ENCODE measurements around the gene BCKDK. TPM values are rescaled to one million over a fixed set of nuclear protein-coding genes. Genes with fewer than 3 reads are reported as not detected.

The BCKDK gene
- total RNA-seq, 1 experiment from 2014 or later: 60.4 TPM

- H3K36me3 ChIP-seq (ENCODE audit: control insufficient read depth, insufficient read depth, low read length): no peaks in the 10 kb centered on the region; the same call in 1 of the 2 replicates
- H3K27ac ChIP-seq (ENCODE audit: low read length): peak overlapping the region; percentile 69
- ChIA-PET POLR2A (no interaction called here), CTCF (no interaction called here)
- in situ Hi-C loops (cut with HindIII; ENCODE audit: low pct_unique_long_range_greater_than_20kb, low sequenced_read_pairs) (no loop called here), intact Hi-C loops (cut with micrococcal nuclease; ENCODE audit: unreplicated experiment) (no loop called here)
- BruUV-seq (replicated peaks): no TSS peak
- ATAC-seq (peak; percentile 80), DNase-seq (ENCODE audit: low read depth, low spot score) (no peak)
- peaks cover 9% of the 10 kb centered on the region; the same call in 1 of the 2 replicates for H3K4me1 ChIP-seq (ENCODE audit: control insufficient read depth, insufficient read depth, low read length)
- TF ChIP-seq SIN3A (IDR thresholded peaks at IDR 0.05; ENCODE audit: borderline replicate concordance, insufficient read depth, low read depth, low read length) (0 out of 2 replicates have a peak, but pooled peaks have one; percentile 30), CTCF (IDR thresholded peaks at IDR 0.05) (peak; percentile 98), POLR2AphosphoS5 (IDR thresholded peaks at IDR 0.05; ENCODE audit: low read depth, low read length) (no peak)
- H3K27me3 ChIP-seq (ENCODE audit: control insufficient read depth, insufficient read depth, low read length): no peaks in the 10 kb centered on the region
- peak overlapping the region in 1 of 2 experiments; percentile 38; a peak in 2 of 4 replicates for H3K4me3 ChIP-seq (ENCODE audit: low read depth in 2 of 2, low read length in 2 of 2)
- no peaks in the 10 kb centered on the region for H3K9me3 ChIP-seq (ENCODE audit: control insufficient read depth, insufficient read depth, low read depth, low read length)
Measured at GRCh38 chr16:31105677-31106213, 2.4 kb upstream of the BCKDK start.

DNA sequence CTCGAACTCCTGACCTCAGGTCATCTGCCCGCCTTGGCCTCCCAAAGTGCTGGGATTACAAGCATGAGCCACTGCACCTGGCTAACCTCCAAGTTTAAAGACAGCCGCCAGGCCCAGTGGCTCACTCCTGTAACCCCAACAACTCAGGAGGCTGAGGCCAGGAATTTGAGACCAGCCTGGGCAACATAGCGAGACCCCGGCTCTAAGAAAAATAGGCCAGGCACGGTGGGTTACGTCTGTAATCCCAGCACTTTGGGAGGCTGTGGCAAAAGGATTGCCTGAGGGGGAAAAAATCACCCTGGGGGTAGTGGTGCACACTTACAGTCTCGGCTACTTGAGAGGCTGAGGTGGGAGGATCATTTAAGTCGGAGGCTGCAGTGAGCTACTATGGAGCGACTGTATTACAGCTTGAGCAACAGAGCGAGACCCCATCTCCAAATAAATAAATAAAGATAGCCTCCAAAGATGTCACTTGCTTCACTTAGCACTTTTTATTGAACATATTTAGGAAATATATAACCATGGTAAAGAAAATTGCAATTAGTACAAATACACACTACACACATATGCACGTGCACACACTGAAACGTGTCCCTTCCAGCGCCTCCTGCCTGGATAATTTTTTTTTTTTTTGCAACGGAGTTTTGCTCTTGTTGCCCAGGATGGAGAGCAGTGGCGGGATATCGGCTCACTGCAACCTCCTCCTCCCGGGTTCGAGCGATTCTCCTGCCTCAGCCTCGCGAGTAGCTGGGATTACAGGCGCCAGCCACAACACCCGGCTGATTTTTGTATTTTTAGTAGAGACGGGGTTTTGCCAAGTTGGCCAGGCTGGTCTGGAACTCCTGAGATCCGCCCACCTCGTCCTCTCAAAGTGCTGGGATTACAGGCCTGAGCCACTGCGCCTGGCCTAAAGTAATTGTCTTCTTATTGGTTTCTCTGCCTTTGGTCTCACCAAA is 1.4 kb upstream of the BCKDK start:
- TF ChIP-seq SIN3A (IDR thresholded peaks at IDR 0.05; ENCODE audit: borderline replicate concordance, insufficient read depth, low read depth, low read length) (no peak), CTCF (IDR thresholded peaks at IDR 0.05) (no peak), POLR2AphosphoS5 (IDR thresholded peaks at IDR 0.05; ENCODE audit: low read depth, low read length) (no peak), TCF7L2 (IDR thresholded peaks at IDR 0.05; ENCODE audit: low read depth, low read length) (no peak)
- TF ChIP-seq, protein P1, sequence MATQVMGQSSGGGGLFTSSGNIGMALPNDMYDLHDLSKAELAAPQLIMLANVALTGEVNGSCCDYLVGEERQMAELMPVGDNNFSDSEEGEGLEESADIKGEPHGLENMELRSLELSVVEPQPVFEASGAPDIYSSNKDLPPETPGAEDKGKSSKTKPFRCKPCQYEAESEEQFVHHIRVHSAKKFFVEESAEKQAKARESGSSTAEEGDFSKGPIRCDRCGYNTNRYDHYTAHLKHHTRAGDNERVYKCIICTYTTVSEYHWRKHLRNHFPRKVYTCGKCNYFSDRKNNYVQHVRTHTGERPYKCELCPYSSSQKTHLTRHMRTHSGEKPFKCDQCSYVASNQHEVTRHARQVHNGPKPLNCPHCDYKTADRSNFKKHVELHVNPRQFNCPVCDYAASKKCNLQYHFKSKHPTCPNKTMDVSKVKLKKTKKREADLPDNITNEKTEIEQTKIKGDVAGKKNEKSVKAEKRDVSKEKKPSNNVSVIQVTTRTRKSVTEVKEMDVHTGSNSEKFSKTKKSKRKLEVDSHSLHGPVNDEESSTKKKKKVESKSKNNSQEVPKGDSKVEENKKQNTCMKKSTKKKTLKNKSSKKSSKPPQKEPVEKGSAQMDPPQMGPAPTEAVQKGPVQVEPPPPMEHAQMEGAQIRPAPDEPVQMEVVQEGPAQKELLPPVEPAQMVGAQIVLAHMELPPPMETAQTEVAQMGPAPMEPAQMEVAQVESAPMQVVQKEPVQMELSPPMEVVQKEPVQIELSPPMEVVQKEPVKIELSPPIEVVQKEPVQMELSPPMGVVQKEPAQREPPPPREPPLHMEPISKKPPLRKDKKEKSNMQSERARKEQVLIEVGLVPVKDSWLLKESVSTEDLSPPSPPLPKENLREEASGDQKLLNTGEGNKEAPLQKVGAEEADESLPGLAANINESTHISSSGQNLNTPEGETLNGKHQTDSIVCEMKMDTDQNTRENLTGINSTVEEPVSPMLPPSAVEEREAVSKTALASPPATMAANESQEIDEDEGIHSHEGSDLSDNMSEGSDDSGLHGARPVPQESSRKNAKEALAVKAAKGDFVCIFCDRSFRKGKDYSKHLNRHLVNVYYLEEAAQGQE (IDR thresholded peaks at IDR 0.05; ENCODE audit: insufficient read depth in 1 of 2, low read depth in 2 of 2, low read length in 1 of 2): no peak
- in situ Hi-C loops (cut with HindIII; ENCODE audit: low pct_unique_long_range_greater_than_20kb, low sequenced_read_pairs) (no loop called here), intact Hi-C loops (cut with micrococcal nuclease; ENCODE audit: unreplicated experiment) (no loop called here)
- Histone ChIP-seq H3K4me1 (ENCODE audit: control insufficient read depth, insufficient read depth, low read length) (peaks cover 9% of the 10 kb centered on the region; the same call in 1 of the 2 replicates), H3K36me3 (ENCODE audit: control insufficient read depth, insufficient read depth, low read length) (no peaks in the 10 kb centered on the region; the same call in 1 of the 2 replicates), H3K27me3 (ENCODE audit: control insufficient read depth, insufficient read depth, low read length) (no peaks in the 10 kb centered on the region), H3K27ac (ENCODE audit: low read length) (no peak overlapping the region), H3K4me3 (ENCODE audit: low read depth in 2 of 2, low read length in 2 of 2) (no peak overlapping the region), H3K9me3 (ENCODE audit: control insufficient read depth, insufficient read depth, low read depth, low read length) (no peaks in the 10 kb centered on the region)
- no peak for DNase-seq (ENCODE audit: low read depth, low spot score)
- ChIA-PET POLR2A (no interaction called here), CTCF (interaction anchor here (0.7 kb wide), 1 partner anchor 237 kb away, joined by 5 read pairs; no protein-coding TSS in a partner anchor)
- ATAC-seq: no peak
- BruUV-seq (replicated peaks): no TSS peak
